H9 (cell line): ENCODE data around the gene TTC33. TPM values are rescaled to one million over a fixed set of nuclear protein-coding genes. Genes with fewer than 3 reads are reported as not detected.
A peak's percentile ranks its signal among the peaks of the same experiment; 100 is the strongest.

Source experiments
- DNase-seq: peaks from one replicate; pipeline ENCODE4 v3.0.0-alpha.2; 2017
- H2AFZ ChIP-seq: one replicate; pipeline ENCODE4 v1.6.1; 2013; ENCODE audit warnings: mild to moderate bottlenecking, low read length, control low read depth, moderate library complexity
- H2AK5ac ChIP-seq: 2 replicates; pipeline ENCODE4 v1.6.1; 2013; ENCODE audit warnings: low read length, control low read depth, mixed read lengths; ENCODE audit not compliant: insufficient read length
- H2BK120ac ChIP-seq: one replicate; pipeline ENCODE4 v1.6.1; 2013; ENCODE audit warnings: low read depth, mild to moderate bottlenecking, low read length, control low read depth, inconsistent platforms; ENCODE audit not compliant: poor library complexity, severe bottlenecking
- H2BK12ac ChIP-seq: 2 replicates; pipeline ENCODE4 v1.6.1; 2013; ENCODE audit warnings: low read length, control low read depth, mixed read lengths, low read depth; ENCODE audit not compliant: insufficient read length
- H2BK15ac ChIP-seq: 2 replicates; pipeline ENCODE4 v1.6.1; 2013; ENCODE audit warnings: low read depth, low read length, control low read depth
- H2BK20ac ChIP-seq: one replicate; pipeline ENCODE4 v1.6.1; 2013; ENCODE audit warnings: low read depth, mild to moderate bottlenecking, low read length, control low read depth, inconsistent platforms; ENCODE audit not compliant: poor library complexity, severe bottlenecking
- H2BK5ac ChIP-seq: 2 replicates; pipeline ENCODE4 v1.6.1; 2013; ENCODE audit warnings: low read length, control low read depth, mixed read lengths; ENCODE audit not compliant: insufficient read length
- H3K14ac ChIP-seq: 2 replicates; pipeline ENCODE4 v1.6.1; 2013; ENCODE audit warnings: low read length, control low read depth; ENCODE audit not compliant: insufficient read depth
- H3K18ac ChIP-seq: 2 replicates; pipeline ENCODE4 v1.6.1; 2013; ENCODE audit warnings: low read depth, mild to moderate bottlenecking, mixed read lengths, low read length, control low read depth; ENCODE audit not compliant: insufficient read length
- H3K23ac ChIP-seq: 2 replicates; pipeline ENCODE4 v1.6.1; 2013; ENCODE audit warnings: low read length, control low read depth, mixed read lengths, low read depth; ENCODE audit not compliant: insufficient read length
- H3K23me2 ChIP-seq: 2 replicates; pipeline ENCODE4 v1.6.1; 2013; ENCODE audit warnings: low read depth, mild to moderate bottlenecking, mixed read lengths, low read length, control low read depth; ENCODE audit not compliant: insufficient read length, poor library complexity, severe bottlenecking
- H3K27ac ChIP-seq: 2 replicates; pipeline ENCODE4 v1.5.1; 2013; ENCODE audit warnings: low read length, control low read depth, mixed read lengths, low read depth; ENCODE audit not compliant: insufficient read length
- H3K27me3 ChIP-seq: 2 replicates; pipeline ENCODE4 v1.6.1; 2013; ENCODE audit warnings: low read length, control low read depth, inconsistent platforms; ENCODE audit not compliant: insufficient read depth
- H3K4ac ChIP-seq: 2 replicates; pipeline ENCODE4 v1.6.1; 2013; ENCODE audit warnings: low read depth, mild to moderate bottlenecking, control low read depth, inconsistent platforms, low read length, moderate library complexity
- H3K4me1 ChIP-seq: 2 replicates; pipeline ENCODE4 v1.6.1; 2013; ENCODE audit warnings: low read length, control low read depth, inconsistent platforms; ENCODE audit not compliant: insufficient read depth
- H3K4me2 ChIP-seq: 2 replicates; pipeline ENCODE4 v1.6.1; 2013; ENCODE audit warnings: low read length, control low read depth, mixed read lengths; ENCODE audit not compliant: insufficient read length, insufficient read depth
- H3K56ac ChIP-seq: 2 replicates; pipeline ENCODE4 v1.6.1; 2013; ENCODE audit warnings: low read depth, mild to moderate bottlenecking, mixed read lengths, low read length, control low read depth; ENCODE audit not compliant: insufficient read length
- H3K79me1 ChIP-seq: 2 replicates; pipeline ENCODE4 v1.6.1; 2013; ENCODE audit warnings: low read depth, mild to moderate bottlenecking, moderate library complexity, low read length, control low read depth, inconsistent platforms; ENCODE audit not compliant: insufficient read depth, poor library complexity, severe bottlenecking
- H3K79me2 ChIP-seq: 2 replicates; pipeline ENCODE4 v1.6.1; 2013; ENCODE audit warnings: low read length, control low read depth, inconsistent platforms; ENCODE audit not compliant: insufficient read depth
- H3K9ac ChIP-seq: 2 replicates; pipeline ENCODE4 v1.6.1; 2013; ENCODE audit warnings: low read length, control low read depth, mixed read lengths; ENCODE audit not compliant: insufficient read length; ENCODE audit errors: extremely low read depth
- H3K9me3 ChIP-seq: one replicate; pipeline ENCODE4 v1.6.1; 2013; ENCODE audit warnings: low read depth, low read length, inconsistent platforms; ENCODE audit not compliant: control insufficient read depth
- H3T11ph ChIP-seq: one replicate; pipeline ENCODE4 v1.6.1; 2013; ENCODE audit warnings: mild to moderate bottlenecking, low read length, control low read depth, inconsistent platforms
- H4K20me1 ChIP-seq: one replicate; pipeline ENCODE4 v1.6.1; 2013; ENCODE audit not compliant: control insufficient read depth, insufficient read length, insufficient read depth
- H4K5ac ChIP-seq: 2 replicates; pipeline ENCODE4 v1.6.1; 2013; ENCODE audit warnings: low read depth, mild to moderate bottlenecking, mixed read lengths, low read length, control low read depth; ENCODE audit not compliant: insufficient read length
- H4K8ac ChIP-seq: replicated peaks from 2 replicates; pipeline ENCODE4 v1.6.1; 2013; ENCODE audit warnings: low read length, control low read depth, mixed read lengths, low read depth; ENCODE audit not compliant: insufficient read length
- H4K91ac ChIP-seq: 2 replicates; pipeline ENCODE4 v1.6.1; 2013; ENCODE audit warnings: low read depth, mild to moderate bottlenecking, moderate library complexity, mixed read lengths, low read length, control low read depth; ENCODE audit not compliant: insufficient read length
- H3K27ac Mint-ChIP-seq, 3 experiments: 2 replicates in 2 of 3; 3 replicates in 1 of 3; pipeline ENCODE4 v1.8.0; 2020 to 2021; ENCODE audit warnings: mixed read lengths in 3 of 3, mild to moderate bottlenecking in 1 of 3, moderate library complexity in 1 of 3
- H3K27me3 Mint-ChIP-seq: 2 replicates; pipeline ENCODE4 v1.8.0; 2021; ENCODE audit warnings: low read depth, mild to moderate bottlenecking, moderate library complexity, mixed read lengths
- H3K36me3 Mint-ChIP-seq, 3 experiments: 2 replicates in 2 of 3; 3 replicates in 1 of 3; pipeline ENCODE4 v1.8.0; 2020 to 2021; ENCODE audit warnings: low read depth in 3 of 3, mixed read lengths in 3 of 3; ENCODE audit not compliant: insufficient read depth in 1 of 3
- H3K4me1 Mint-ChIP-seq, 2 experiments: 2 replicates each; pipeline ENCODE4 v1.8.0; 2020; ENCODE audit warnings: mixed read lengths in 2 of 2
- H3K4me3 Mint-ChIP-seq, 2 experiments: 2 replicates in 1 of 2; 3 replicates in 1 of 2; pipeline ENCODE4 v1.8.0; 2020 to 2021; ENCODE audit warnings: mild to moderate bottlenecking in 2 of 2, mixed read lengths in 2 of 2, moderate library complexity in 1 of 2
- H3K9me3 Mint-ChIP-seq, 2 experiments: 2 replicates in 1 of 2; 3 replicates in 1 of 2; pipeline ENCODE4 v1.8.0; 2020; ENCODE audit warnings: mild to moderate bottlenecking in 2 of 2, mixed read lengths in 2 of 2, moderate library complexity in 1 of 2
- CTCF ChIP-seq: fragments of 200-600 bp; sonication (generic); conservative IDR thresholded peaks from 3 replicates; pipeline ENCODE4 v1.8.0; 2021; ENCODE audit warnings: antibody characterized with exemption, mild to moderate bottlenecking
- WGBS: extraction: QIAGEN DNeasy Blood & Tissue Kit; methylation state at CpG from one replicate; pipeline ENCODE4 v1.1.7; 2013; ENCODE audit warnings: missing lambda C conversion rate, low lambda C conversion rate, mixed read lengths; ENCODE audit not compliant: insufficient read length; ENCODE audit errors: extremely low coverage; 5-methylcytosine and 5-hydroxymethylcytosine counted together
- total RNA-seq: library from RNA; stranded (reverse); gene quantifications from 2 replicates; pipeline ENCODE4 v1.2.1, GENCODE V29; 2021

TTC33 gene
- total RNA-seq, 1 experiment from 2014 or later = 7.3 TPM

- H2BK120ac ChIP-seq = no peak overlapping the region
- peaks cover 29% of the 10 kb centered on the region for H3K27me3 ChIP-seq
- no peak overlapping the region for H3K9ac ChIP-seq
- Mint-ChIP-seq H3K4me3 (peak overlapping the region; percentile 81 to 89), H3K9me3 (peaks cover 3% of the 10 kb centered on the region in 2 experiments; a peak in 3 of 5 replicates), H3K36me3 (peaks cover 0 to 3% (median 0%) of the 10 kb centered on the region in 3 experiments; a peak in 1 of 7 replicates), H3K4me1 (peaks cover 39 to 43% of the 10 kb centered on the region in 2 experiments), H3K27ac (peak overlapping the region; percentile 17 to 76 (median 53); a peak in 5 of 7 replicates), H3K27me3 (peaks cover 54% of the 10 kb centered on the region)
- peaks cover 27% of the 10 kb centered on the region for H3K23me2 ChIP-seq
- no peak overlapping the region for H2BK20ac ChIP-seq
- H4K8ac ChIP-seq = no peak overlapping the region
- no CpG with 5 or more reads among the region's 60 CpGs for WGBS
- H3K4me1 ChIP-seq = peaks cover 5% of the 10 kb centered on the region; the same call in 1 of the 2 replicates
- H3K9me3 ChIP-seq = no peaks in the 10 kb centered on the region
- H3K56ac ChIP-seq = no peak overlapping the region
- H2BK5ac ChIP-seq = no peak overlapping the region
- H3K23ac ChIP-seq = no peak overlapping the region
- H3K14ac ChIP-seq = no peak overlapping the region; the same call in 1 of the 2 replicates
- H2BK12ac ChIP-seq = no peak overlapping the region
- H2BK15ac ChIP-seq = no peak overlapping the region
- no peak overlapping the region for H4K91ac ChIP-seq
- DNase-seq = peak; percentile 89
- no peak overlapping the region for H3K27ac ChIP-seq
- no peaks in the 10 kb centered on the region for H4K20me1 ChIP-seq
- peak overlapping the region; percentile 81 for H3K4me2 ChIP-seq
- H3T11ph ChIP-seq = no peak overlapping the region
- no peak overlapping the region for H2AFZ ChIP-seq
- no peak overlapping the region for H2AK5ac ChIP-seq
- H3K4ac ChIP-seq = no peak overlapping the region
- TF ChIP-seq CTCF = no peak
- H4K5ac ChIP-seq = no peak overlapping the region
- no peaks in the 10 kb centered on the region for H3K79me2 ChIP-seq
- H3K79me1 ChIP-seq = no peaks in the 10 kb centered on the region
- no peak overlapping the region for H3K18ac ChIP-seq
Measured at GRCh38 chr5:40679148-40679912, 76.4 kb downstream of the TTC33 start.
